K562 (cell line): ENCODE results near the gene FUT8.

ENCODE experiments used
- CEBPB ChIP-seq: fragments of 450-650 bp; IDR thresholded peaks from 2 replicates; pipeline ENCODE4 v1.6.1; 2016; ENCODE audit warnings: missing genetic modification characterization, missing compliant biosample characterization
- CTCF ChIP-seq, 3 experiments: IDR thresholded peaks in 2 of 3; conservative IDR thresholded peaks in 1 of 3; 2 replicates each; pipeline ENCODE4 v1.5.1; 2011 to 2012; ENCODE audit warnings: low read length in 3 of 3, mild to moderate bottlenecking in 3 of 3, control low read depth in 2 of 3, improper control_type of control experiment in 1 of 3, inconsistent platforms in 1 of 3, low read depth in 1 of 3, mixed read lengths in 1 of 3, moderate library complexity in 1 of 3; ENCODE audit not compliant: insufficient read depth in 2 of 3
- ETV6 ChIP-seq, 3 experiments: fragments of 150-350 bp in 1 of 3; sonication (generic) in 1 of 3; formaldehyde crosslinking in 1 of 3; IDR thresholded peaks; 2 replicates each; pipeline versions ENCODE4 v1.6.1 to v1.8.0; 2014 to 2022; ENCODE audit warnings: borderline replicate concordance in 2 of 3, low read depth in 2 of 3, antibody characterized with exemption in 1 of 3, low read length in 1 of 3, mild to moderate bottlenecking in 1 of 3, missing genetic modification reagents in 1 of 3
- EZH2 ChIP-seq: IDR thresholded peaks from 2 replicates; pipeline ENCODE4 v1.6.1; 2012; ENCODE audit warnings: low read depth, mild to moderate bottlenecking, inconsistent platforms, low read length, borderline replicate concordance
- FOXA3 ChIP-seq, 2 experiments: fragments of 450-650 bp in 1 of 2; sonication (generic) in 1 of 2; formaldehyde crosslinking; IDR thresholded peaks in 1 of 2; conservative IDR thresholded peaks in 1 of 2; 2 replicates each; pipeline versions ENCODE4 v1.4.0 to v1.8.0; 2020 to 2022; ENCODE audit warnings: mild to moderate bottlenecking in 2 of 2, missing genetic modification reagents in 1 of 2
- MYNN ChIP-seq, 2 experiments: sonication (generic); formaldehyde crosslinking in 1 of 2; IDR thresholded peaks; 2 replicates each; pipeline versions ENCODE4 v1.5.0 to v1.6.1; 2016 to 2020; ENCODE audit warnings: antibody characterized with exemption in 1 of 2, missing genetic modification reagents in 1 of 2
- POLR2A ChIP-seq: fragments of 450-650 bp; conservative IDR thresholded peaks from 2 replicates; pipeline ENCODE4 v1.6.1; 2016
- ZFP36 ChIP-seq: fragments of 150-350 bp; IDR thresholded peaks from 2 replicates; pipeline ENCODE4 v1.6.1; 2018; ENCODE audit warnings: low read length, low read depth; ENCODE audit not compliant: partially characterized antibody

GRCh38 chr14:65618996-65619395 is 206.5 kb downstream of the FUT8 start:
- TF ChIP-seq POLR2A (no peak), ZFP36 (no peak), CTCF (IDR thresholded peaks at IDR 0.05 in 2 of 3, conservative IDR thresholded peaks at IDR 0.05 in 1 of 3; ENCODE audit: insufficient read depth in 2 of 3, low read depth in 1 of 3, low read length in 3 of 3) (no peak), EZH2 (no peak), CEBPB (tag) (no peak), ETV6 (IDR thresholded peaks at IDR 0.05; ENCODE audit: borderline replicate concordance in 1 of 2, low read depth in 2 of 2, low read length in 1 of 2) (no peak), ETV6 (CRISPR knock-in tag; IDR thresholded peaks at IDR 0.05; ENCODE audit: borderline replicate concordance) (no peak), FOXA3 (CRISPR knock-in tag; conservative IDR thresholded peaks at IDR 0.05 in 1 of 2, IDR thresholded peaks at IDR 0.05 in 1 of 2) (no peak), MYNN (IDR thresholded peaks at IDR 0.05) (no peak), MYNN (CRISPR knock-in tag; IDR thresholded peaks at IDR 0.05) (no peak)
